Effector memory CD4-positive, alpha-beta T cell (primary cell): Measurements from ENCODE around the gene CNTN2.

ENCODE experiments used
- DNase-seq, 3 donors: peaks; one replicate each; pipeline ENCODE4 v3.0.0-alpha.2; 2020
- H3K27ac ChIP-seq: 2 replicates; pipeline ENCODE4 v1.7.0; 2013; ENCODE audit warnings: mild to moderate bottlenecking, low read length, moderate library complexity; ENCODE audit not compliant: insufficient read depth, poor library complexity, severe bottlenecking
- H3K27me3 ChIP-seq: replicated peaks from 2 replicates; pipeline ENCODE4 v1.7.0; 2013; ENCODE audit warnings: mild to moderate bottlenecking, low read length; ENCODE audit not compliant: insufficient read depth, control insufficient read depth, poor library complexity, severe bottlenecking
- H3K36me3 ChIP-seq: 2 replicates; pipeline ENCODE4 v1.7.0; 2013; ENCODE audit warnings: mild to moderate bottlenecking, low read length, moderate library complexity; ENCODE audit not compliant: control insufficient read depth, insufficient read depth
- H3K4me1 ChIP-seq: 2 replicates; pipeline ENCODE4 v1.7.0; 2013; ENCODE audit warnings: low read length, mild to moderate bottlenecking; ENCODE audit not compliant: control insufficient read depth, insufficient read depth, poor library complexity, severe bottlenecking
- H3K4me3 ChIP-seq: 2 replicates; pipeline ENCODE4 v1.7.0; 2013; ENCODE audit warnings: low read length, low read depth, mild to moderate bottlenecking; ENCODE audit not compliant: insufficient read depth, poor library complexity, severe bottlenecking
- H3K9me3 ChIP-seq: 2 replicates; pipeline ENCODE4 v1.7.0; 2013; ENCODE audit warnings: mild to moderate bottlenecking, low read length, moderate library complexity; ENCODE audit not compliant: control insufficient read depth

Gene CNTN2

DNA sequence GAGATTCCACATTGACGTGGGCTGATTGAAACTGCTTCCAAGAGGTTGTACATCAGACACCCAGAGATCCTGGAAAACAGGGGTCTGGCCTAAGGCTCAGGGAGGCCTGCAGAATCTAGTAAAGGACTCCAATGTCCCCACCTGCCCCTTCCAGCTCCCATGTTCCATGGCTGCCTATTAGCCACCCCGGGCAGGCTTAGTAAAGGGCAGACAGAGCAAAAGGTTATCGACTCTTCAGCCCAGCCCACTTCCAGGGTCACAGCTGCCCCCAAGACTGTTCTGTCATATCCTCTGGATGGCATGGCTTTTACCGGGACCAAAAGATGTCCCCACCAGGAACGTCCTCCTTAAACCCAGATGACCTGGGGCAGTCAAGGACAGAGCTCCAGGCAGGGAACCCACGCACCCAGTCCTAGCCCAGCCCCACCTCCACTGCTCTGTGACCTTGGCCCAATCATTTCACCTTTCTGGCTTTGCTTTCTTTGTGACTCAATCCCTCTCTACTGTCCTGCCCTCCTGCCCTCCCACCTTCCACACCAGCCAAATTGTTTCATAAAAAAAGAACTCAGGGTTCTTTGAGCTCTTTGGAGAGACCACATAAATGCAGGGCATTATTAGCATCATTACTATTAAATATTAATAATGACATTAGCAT lies 4.8 kb upstream of the CNTN2 start:
- Histone ChIP-seq H3K4me3 (no peak overlapping the region), H3K4me1 (no peaks in the 10 kb centered on the region), H3K9me3 (no peaks in the 10 kb centered on the region), H3K27ac (no peak overlapping the region), H3K27me3 (peaks cover under 1% of the 10 kb centered on the region), H3K36me3 (no peaks in the 10 kb centered on the region)
- no peak for DNase-seq

- H3K36me3 ChIP-seq = no peaks in the 10 kb centered on the region
- no peaks in the 10 kb centered on the region for H3K4me1 ChIP-seq
- H3K9me3 ChIP-seq = no peaks in the 10 kb centered on the region
- no peak overlapping the region for H3K27ac ChIP-seq
- H3K4me3 ChIP-seq = no peak overlapping the region
- DNase-seq = no peak
- peaks cover 6% of the 10 kb centered on the region for H3K27me3 ChIP-seq
Observed at GRCh38 chr1:205041001-205041715, 1.9 kb upstream of the CNTN2 start.

GRCh38 chr1:205041998-205042910 lies 758 bp upstream of the CNTN2 start:
- H3K27me3 ChIP-seq = peaks cover 6% of the 10 kb centered on the region

DNA sequence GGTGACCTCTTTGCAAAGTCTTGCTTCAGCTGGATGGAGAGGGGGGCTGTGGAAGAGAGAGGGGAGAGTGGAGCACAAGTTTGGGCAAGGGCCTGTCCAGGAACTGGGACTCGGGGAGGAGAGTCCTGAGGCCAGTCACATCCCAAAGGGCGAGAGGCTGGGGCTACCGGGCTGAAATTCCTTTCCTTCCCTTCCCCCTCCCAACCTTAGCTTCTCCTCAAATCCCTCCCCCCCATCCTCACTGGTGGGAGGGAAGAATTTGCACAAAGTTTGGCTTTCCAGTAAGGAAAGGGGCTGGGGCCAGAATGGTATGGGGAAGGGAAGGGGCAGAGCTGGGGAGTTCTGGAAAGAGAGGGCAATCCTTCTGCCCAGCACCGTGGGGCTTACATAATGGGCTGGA lies 854 bp downstream of the CNTN2 start:
- no peak for DNase-seq
- Histone ChIP-seq H3K4me1 (no peaks in the 10 kb centered on the region), H3K4me3 (no peak overlapping the region), H3K9me3 (no peaks in the 10 kb centered on the region), H3K27me3 (peaks cover 6% of the 10 kb centered on the region), H3K27ac (no peak overlapping the region), H3K36me3 (no peaks in the 10 kb centered on the region)

More at GRCh38 chr1:205041998-205042910, 758 bp upstream of the CNTN2 start:
- Histone ChIP-seq H3K27ac (no peak overlapping the region), H3K36me3 (no peaks in the 10 kb centered on the region), H3K4me1 (no peaks in the 10 kb centered on the region), H3K4me3 (no peak overlapping the region), H3K9me3 (no peaks in the 10 kb centered on the region)
- DNase-seq = no peak

- Histone ChIP-seq H3K9me3 (no peaks in the 10 kb centered on the region), H3K4me1 (no peaks in the 10 kb centered on the region), H3K27me3 (peaks cover 6% of the 10 kb centered on the region), H3K36me3 (no peaks in the 10 kb centered on the region), H3K4me3 (no peak overlapping the region), H3K27ac (no peak overlapping the region)
- DNase-seq = no peak
Observed at GRCh38 chr1:205044741-205045140, 1.7 kb downstream of the CNTN2 start.

DNA sequence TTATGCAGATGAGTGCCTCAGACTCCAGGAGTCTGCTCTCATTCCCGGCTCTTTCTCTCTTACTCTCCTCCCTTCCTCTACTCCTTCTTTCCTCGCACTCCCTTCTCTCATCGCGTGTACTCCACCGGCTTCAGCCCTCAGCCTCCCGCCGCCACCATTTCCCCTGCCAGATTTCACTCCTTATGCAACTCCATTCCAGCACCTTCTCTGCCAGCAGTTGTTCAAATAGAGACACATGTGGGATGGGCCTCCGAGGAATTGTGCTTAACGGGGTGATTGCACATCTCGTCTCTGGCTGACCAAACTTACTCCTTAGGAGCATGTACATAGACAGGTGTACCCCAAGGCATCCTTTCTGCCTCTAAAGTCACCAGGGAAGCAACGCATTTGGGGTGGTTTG lies 2.1 kb downstream of the CNTN2 start:
- Histone ChIP-seq H3K36me3 (no peaks in the 10 kb centered on the region), H3K4me1 (no peaks in the 10 kb centered on the region), H3K27me3 (peaks cover 6% of the 10 kb centered on the region), H3K27ac (no peak overlapping the region), H3K9me3 (no peaks in the 10 kb centered on the region), H3K4me3 (no peak overlapping the region)
- no peak for DNase-seq

GRCh38 chr1:205046870-205047269 lies 3.9 kb downstream of the CNTN2 start:
- Histone ChIP-seq H3K9me3 (no peaks in the 10 kb centered on the region), H3K4me1 (no peaks in the 10 kb centered on the region), H3K27ac (no peak overlapping the region), H3K36me3 (no peaks in the 10 kb centered on the region), H3K27me3 (peaks cover 6% of the 10 kb centered on the region), H3K4me3 (no peak overlapping the region)
- DNase-seq = no peak

DNA sequence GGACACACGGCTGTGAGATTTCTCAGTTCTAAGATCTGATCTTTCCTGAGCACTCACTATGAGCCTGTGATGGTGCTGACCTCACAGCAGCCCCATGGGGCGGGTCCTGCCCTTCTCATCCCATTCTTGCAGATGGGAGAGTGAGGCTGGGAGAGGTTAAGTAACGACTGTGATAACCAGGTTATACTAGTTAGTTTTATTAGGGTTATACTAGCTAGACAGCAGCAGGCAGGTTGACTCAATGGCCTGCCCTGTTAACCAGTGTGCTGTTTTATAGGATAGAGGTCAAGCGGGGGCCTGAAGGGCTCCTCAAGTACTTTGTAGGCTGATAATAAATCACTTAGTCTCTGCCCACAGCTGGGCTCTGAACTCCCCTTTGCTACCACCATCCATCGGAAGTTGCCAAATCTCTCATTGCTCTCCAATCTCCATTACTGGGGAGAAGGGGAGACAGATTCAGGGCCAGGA lies 4.8 kb downstream of the CNTN2 start:
- no peak for DNase-seq
- Histone ChIP-seq H3K4me1 (no peaks in the 10 kb centered on the region), H3K36me3 (no peaks in the 10 kb centered on the region), H3K27me3 (peaks cover 6% of the 10 kb centered on the region), H3K4me3 (no peak overlapping the region), H3K27ac (no peak overlapping the region), H3K9me3 (no peaks in the 10 kb centered on the region)

DNA sequence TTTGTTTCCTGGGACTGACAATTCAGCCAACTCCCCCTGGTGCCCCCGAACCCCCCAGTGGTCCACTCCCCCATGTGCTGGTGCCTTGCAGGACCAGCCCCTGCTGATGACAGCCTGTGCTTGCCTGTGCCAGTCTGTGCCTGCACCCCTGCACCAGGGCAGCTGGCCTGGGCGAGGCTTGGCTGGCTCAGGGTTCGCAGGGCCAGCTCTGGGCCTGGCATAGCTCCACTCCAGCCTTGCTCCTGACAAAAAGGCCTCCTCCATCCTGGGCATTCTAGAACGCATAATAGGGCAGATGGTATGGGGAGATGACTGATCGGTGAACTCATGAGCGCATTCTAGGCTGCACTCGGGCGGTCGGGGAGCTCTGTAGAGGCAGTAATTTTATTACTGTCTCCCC lies 5.4 kb downstream of the CNTN2 start:
- no peaks in the 10 kb centered on the region for H3K9me3 ChIP-seq
- H3K4me3 ChIP-seq = no peak overlapping the region
- no peaks in the 10 kb centered on the region for H3K4me1 ChIP-seq
- peaks cover 4% of the 10 kb centered on the region for H3K27me3 ChIP-seq
- no peak for DNase-seq
- no peak overlapping the region for H3K27ac ChIP-seq
- no peaks in the 10 kb centered on the region for H3K36me3 ChIP-seq
